Measurements from ENCODE around the gene HUNK. TPM values are rescaled to one million over a fixed set of nuclear protein-coding genes. Genes with fewer than 3 reads are reported as not detected.

HUNK gene
- total RNA-seq, 1 donor from 2014 or later, result 2.0 TPM

- Histone ChIP-seq H3K27ac (no peak overlapping the region), H3K9me3 (no peaks in the 10 kb centered on the region), H3K4me1 (no peaks in the 10 kb centered on the region), H3K27me3 (no peaks in the 10 kb centered on the region), H3K36me3 (no peaks in the 10 kb centered on the region), H3K4me3 (no peak overlapping the region)
- no peak for TF ChIP-seq CTCF (IDR thresholded peaks at IDR 0.05)
- ATAC-seq (no peak), DNase-seq (no peak)
- intact Hi-C loops (cut with DNase I), result no loop called here
Measured at GRCh38 chr21:31924548-31924947, 51.7 kb downstream of the HUNK start.

DNA sequence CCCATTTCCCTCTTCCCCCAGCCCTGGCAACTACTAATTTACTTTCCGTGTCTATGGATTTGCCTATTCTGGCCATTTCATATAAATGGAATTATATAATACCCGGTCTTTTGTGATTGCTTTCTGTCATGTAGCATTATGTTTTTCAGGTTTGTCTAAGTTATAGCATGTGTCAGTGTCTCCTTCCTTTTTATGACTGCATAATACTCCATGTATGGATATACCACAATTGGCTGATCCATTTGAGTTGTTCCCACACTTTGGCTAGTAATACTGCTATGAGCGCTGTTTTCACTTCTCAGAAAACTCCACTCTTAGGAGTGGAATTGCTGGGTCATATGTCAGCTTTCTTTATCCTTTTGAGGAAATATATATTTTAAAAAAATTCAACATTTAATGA is 53.7 kb downstream of the HUNK start:
- H3K27ac ChIP-seq, result no peak overlapping the region
- no peaks in the 10 kb centered on the region for H3K4me1 ChIP-seq
- intact Hi-C loops (cut with DNase I), result no loop called here
- DNase-seq, result no peak
- no peak for TF ChIP-seq CTCF (IDR thresholded peaks at IDR 0.05)
- ATAC-seq, result no peak
- H3K36me3 ChIP-seq, result no peaks in the 10 kb centered on the region
- H3K4me3 ChIP-seq, result no peak overlapping the region
- no peaks in the 10 kb centered on the region for H3K27me3 ChIP-seq
- no peaks in the 10 kb centered on the region for H3K9me3 ChIP-seq

GRCh38 chr21:31927689-31928353 is 55.0 kb downstream of the HUNK start:
- H3K36me3 ChIP-seq, result no peaks in the 10 kb centered on the region
- DNase-seq, result no peak
- no peaks in the 10 kb centered on the region for H3K9me3 ChIP-seq
- intact Hi-C loops (cut with DNase I), result no loop called here
- ATAC-seq, result no peak
- H3K27ac ChIP-seq, result no peak overlapping the region
- TF ChIP-seq CTCF (IDR thresholded peaks at IDR 0.05), result no peak
- no peak overlapping the region for H3K4me3 ChIP-seq
- H3K4me1 ChIP-seq, result no peaks in the 10 kb centered on the region
- H3K27me3 ChIP-seq, result no peaks in the 10 kb centered on the region

GRCh38 chr21:31928656-31929055 is 55.8 kb downstream of the HUNK start:
- DNase-seq, result no peak
- Histone ChIP-seq H3K4me3 (no peak overlapping the region), H3K27me3 (no peaks in the 10 kb centered on the region), H3K9me3 (no peaks in the 10 kb centered on the region), H3K4me1 (no peaks in the 10 kb centered on the region), H3K27ac (no peak overlapping the region), H3K36me3 (no peaks in the 10 kb centered on the region)
- intact Hi-C loops (cut with DNase I), result no loop called here
- ATAC-seq, result no peak
- TF ChIP-seq CTCF (IDR thresholded peaks at IDR 0.05), result no peak

DNA sequence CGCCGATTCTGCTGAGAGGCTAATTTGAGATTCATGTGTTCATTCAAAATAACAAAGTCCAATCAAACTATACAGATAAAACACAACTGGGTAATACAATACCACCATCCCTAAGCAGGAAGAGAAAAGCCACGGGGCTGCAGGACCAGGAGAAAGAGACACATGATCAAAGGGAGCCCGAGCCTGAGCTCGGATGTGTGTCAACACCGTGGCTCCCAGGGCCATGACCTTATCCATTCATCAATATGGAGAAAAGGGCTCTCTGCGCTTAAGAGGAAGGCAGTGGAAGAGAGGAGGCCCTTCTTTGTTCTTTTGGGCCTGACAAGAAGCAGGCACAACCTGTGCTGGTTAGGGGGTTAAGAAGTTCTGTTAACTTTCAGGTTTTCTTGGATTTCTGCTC is 56.7 kb downstream of the HUNK start:
- Histone ChIP-seq H3K36me3 (no peaks in the 10 kb centered on the region), H3K27me3 (no peaks in the 10 kb centered on the region), H3K27ac (no peak overlapping the region), H3K4me3 (no peak overlapping the region), H3K4me1 (no peaks in the 10 kb centered on the region), H3K9me3 (no peaks in the 10 kb centered on the region)
- intact Hi-C loops (cut with DNase I), result no loop called here
- TF ChIP-seq CTCF (IDR thresholded peaks at IDR 0.05), result no peak
- ATAC-seq, result no peak
- no peak for DNase-seq

DNA sequence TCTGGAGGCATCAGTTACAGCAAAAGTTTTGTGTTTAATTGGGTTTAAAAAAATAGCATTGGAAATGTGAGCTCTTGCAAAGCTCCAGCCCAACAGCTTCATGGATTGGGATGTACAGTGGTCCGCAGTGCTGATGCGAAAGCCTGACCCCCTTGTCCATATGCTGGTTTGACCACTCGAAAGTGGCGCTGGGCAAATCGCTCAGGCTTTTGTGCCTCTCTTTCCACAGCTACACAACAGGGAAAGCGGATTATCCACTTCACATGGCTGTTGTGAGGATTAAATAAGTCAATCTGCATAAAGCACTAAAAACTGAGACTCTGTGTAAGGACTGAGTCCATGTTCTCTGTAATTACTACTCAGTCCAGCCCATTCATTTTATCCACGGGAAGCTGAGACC is 57.2 kb downstream of the HUNK start:
- TF ChIP-seq CTCF (IDR thresholded peaks at IDR 0.05), result no peak
- H3K36me3 ChIP-seq, result no peaks in the 10 kb centered on the region
- no peaks in the 10 kb centered on the region for H3K27me3 ChIP-seq
- H3K4me1 ChIP-seq, result no peaks in the 10 kb centered on the region
- no peak overlapping the region for H3K27ac ChIP-seq
- H3K4me3 ChIP-seq, result no peak overlapping the region
- DNase-seq (no peak), ATAC-seq (no peak)
- intact Hi-C loops (cut with DNase I), result no loop called here
- H3K9me3 ChIP-seq, result no peaks in the 10 kb centered on the region
